ENCODE results near the gene ZNF33A.
"Not testable (repeated sequence)": the region's sequence is repeated elsewhere in the genome, so short reads cannot be mapped to it uniquely, and the experiment has no call there.

Gene ZNF33A

DNA sequence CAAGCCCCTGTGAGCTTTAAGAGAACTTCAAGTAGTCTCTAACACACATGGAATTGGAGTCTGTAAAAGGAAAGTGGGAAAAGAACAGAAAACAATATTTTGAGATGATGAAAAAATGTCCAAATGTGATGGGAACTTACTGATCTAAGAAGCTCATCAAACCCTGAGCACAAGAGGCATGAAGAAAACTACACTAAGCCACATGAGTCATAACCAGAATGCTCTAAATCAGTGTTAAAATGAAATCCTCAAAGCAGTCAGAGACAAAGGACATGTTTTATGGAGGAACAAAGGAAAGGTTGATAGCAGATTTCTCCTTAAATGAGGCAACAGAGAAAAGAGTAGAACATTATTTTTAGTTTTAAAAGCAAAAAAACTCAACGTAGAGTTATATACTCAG, 37.2 kb downstream of the ZNF33A start:
- no peak for DNase-seq

DNA sequence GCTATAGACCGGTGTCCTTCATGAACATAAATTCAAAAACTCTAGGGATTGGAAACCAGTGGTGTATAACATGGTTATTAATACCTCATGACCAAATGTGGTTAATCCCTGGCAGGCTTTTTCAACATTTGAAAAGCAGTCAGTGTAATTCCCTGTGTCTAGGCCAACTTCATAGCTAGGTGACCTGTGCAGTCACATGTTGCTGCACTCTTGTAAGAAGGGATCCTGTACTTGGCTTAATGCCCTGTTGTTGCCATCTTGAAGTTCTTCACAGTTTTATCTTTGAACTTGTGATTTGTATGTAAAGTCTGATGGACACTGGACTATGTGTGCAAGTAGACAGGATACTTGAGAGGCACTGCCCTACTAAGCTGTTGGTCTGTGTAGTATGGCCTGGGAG, 39.7 kb downstream of the ZNF33A start:
- DNase-seq: no peak

DNA sequence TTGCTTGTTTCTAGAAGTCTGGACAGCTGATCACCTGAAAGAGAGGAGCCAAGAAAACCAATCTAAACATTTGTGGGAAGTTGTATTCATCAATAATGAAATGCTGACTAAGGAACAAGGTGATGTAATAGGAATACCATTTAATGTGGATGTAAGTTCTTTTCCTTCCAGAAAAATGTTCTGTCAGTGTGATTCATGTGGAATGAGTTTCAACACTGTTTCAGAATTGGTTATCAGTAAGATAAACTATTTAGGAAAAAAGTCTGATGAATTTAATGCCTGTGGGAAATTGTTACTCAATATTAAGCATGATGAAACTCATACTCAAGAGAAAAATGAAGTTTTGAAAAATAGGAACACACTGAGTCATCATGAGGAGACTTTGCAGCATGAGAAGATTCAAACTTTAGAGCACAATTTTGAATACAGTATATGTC, 43.9 kb downstream of the ZNF33A start:
- DNase-seq: no peak

DNA sequence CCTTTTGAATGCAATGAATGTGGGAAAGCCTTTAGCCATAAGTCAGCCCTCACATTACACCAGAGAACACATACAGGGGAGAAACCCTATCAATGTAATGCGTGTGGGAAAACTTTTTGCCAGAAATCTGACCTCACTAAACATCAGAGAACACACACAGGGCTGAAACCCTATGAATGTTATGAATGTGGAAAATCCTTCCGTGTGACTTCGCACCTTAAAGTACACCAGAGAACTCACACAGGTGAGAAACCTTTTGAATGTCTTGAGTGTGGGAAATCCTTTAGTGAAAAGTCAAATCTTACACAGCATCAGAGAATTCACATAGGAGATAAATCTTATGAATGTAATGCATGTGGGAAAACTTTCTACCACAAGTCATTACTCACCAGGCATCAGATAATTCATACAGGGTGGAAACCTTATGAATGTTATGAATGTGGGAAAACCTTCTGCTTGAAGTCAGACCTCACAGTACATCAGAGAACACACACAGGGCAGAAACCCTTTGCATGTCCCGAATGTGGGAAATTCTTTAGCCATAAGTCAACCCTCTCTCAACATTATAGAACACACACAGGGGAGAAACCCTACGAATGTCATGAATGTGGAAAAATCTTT, 44.9 kb downstream of the ZNF33A start:
- not testable (repeated sequence) for DNase-seq

DNA sequence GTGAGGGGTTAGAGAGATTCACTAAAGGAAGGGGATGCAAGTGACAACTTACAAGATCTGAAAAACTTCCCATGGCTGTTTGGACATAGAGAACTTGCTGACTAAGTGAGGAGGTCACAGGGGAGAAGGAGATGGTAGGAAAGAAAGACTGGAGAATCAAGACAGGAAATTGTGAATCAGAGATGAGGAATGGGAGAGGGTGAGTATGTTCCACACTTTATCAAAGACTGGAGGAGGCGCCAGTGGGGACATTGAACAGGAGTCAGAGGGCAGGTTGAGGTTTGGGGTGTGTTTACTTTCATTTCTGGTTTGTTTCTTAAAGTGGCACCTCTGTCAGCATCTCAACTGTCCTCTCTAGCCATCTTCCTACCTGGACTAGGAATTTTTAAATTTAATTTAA, 59.2 kb downstream of the ZNF33A start:
- DNase-seq: not testable (repeated sequence)

DNA sequence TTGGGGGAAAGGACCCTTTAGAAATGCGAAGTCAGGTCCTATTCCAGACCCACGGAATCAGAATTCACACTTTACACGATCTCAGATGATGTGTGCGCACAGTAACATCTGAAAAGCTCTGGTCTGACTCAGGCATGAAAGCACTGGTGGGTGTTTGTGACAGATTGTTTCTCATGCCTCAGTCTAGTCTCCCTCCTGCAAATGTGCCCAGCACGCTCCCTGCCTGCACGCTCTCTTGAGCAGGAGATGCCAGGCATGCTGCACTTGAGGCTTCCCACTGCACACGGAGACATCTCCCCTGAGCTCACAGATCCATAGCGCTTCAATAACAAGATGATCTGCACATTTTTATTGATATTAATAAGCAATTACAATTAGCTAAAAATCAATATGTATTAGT, 60.0 kb downstream of the ZNF33A start:
- no peak for DNase-seq

DNA sequence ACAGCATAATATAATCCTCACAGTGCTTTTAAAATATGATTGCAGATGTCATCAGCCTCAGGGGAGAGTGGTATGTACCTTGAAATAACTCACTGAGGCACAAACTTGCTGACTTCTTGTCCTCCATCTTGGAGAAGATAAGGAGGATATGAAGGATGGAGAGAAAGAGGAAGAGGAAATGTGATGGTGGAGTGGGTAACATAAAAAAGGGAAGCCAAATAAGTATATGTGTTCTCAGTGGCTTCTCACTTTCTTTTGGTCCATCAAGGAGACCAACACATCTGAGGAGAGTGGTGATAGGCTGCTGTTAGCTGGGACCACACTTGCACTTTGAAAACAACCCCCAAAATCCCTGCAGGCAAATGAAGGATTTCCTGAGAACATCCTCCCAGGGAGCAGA, 62.1 kb downstream of the ZNF33A start:
- no peak for DNase-seq

DNA sequence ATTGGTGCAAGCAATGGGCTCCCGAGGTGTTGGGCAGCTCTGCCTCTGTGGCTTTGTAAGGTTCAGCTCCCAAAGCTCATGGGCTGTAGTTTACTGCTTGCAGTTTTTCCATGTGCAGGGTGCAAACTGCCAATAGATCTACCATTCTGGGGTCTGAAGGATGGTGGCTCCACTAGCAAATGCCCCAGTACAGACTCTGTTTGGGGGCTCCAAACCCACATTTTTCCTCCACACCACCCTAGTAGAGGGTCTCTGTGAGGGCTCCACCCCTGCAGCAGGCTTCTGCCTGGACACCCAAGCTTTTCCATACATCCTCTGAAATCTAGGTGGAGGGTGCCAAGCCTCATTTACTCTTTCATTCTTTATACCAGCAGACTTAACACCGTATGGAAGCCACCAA, 66.2 kb downstream of the ZNF33A start:
- no peak for DNase-seq

DNA sequence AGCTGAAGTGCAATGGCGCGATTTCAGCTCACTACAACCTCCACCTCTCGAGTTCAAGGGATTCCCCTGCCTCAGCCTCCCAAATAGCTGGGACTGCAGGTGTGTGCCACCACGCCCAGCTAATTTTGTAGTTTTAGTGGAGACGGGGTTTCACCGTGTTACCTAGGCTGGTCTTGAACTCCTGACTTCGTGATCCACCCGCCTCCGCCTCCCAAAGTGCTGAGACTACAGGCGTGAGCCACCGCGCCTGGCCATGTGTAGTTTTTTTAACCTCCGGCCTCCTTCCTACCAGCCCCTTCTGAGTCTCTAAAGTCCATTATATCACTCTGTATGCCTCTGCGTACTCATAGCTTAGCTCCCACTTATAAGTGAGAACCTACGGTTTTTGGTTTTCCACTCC, 82.8 kb downstream of the ZNF33A start:
- not testable (repeated sequence) for DNase-seq

DNA sequence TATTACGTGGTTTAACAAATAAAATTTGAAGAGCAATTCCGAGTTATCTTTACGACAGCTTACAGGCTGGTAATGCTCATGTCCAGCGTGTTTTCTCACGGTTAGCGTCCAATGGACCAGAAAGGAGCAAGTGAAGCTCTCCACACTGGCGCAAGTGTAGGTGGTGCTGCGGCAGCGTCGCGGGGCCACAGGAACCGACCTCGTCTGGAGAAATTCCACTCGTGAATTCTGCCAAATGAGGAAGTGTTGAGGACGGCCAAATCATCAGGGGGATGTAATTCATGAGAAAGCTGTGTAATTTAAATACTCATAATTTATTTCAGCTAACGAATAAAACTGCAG, 83.3 kb downstream of the ZNF33A start:
- DNase-seq: peak; percentile 60

DNA sequence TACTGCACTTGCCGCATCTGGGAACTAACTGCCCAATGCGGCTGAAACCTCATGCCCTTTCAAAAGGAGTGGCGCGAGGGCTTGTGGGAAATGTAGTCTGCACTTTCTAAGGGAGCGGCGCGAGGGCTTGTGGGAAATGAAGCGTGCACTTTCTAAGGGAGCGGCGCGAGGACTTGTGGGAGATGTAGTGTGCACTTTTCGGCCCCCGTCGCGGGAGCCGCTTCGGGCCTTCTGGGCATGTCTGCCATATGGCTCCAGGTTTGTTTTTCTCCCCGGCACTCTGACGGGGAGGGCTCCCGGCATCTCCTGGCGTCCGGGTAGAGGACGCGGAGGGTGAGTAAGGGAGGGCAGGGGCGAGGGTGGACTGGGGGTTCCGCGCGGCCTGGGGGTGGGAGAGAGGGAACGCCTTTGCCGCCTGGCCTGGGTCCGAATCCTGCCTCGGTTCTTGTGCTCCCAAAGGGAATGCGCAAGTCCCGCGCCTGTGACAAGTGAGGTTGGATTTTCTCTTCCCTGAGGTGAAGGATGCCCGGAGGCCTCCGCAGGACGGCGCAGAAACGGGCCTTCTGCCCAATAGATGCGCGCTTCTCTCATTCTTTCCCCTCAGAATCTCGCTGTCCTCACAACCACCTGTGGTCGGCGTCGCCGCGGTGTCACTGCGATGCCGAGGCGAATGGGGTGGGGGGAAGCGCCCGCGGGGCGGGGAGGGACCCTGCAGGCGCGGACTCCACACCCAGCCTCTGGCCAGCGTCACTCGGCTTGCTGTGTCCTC, 83.9 kb downstream of the ZNF33A start, which contains the start of gene ZNF37A:
TSS of gene ZNF37A (plus strand) at position 180 of the 769 bp plus-strand sequence. CDS start 2,281 bp downstream, outside the sequence.
- peak; percentile 96 for DNase-seq

DNA sequence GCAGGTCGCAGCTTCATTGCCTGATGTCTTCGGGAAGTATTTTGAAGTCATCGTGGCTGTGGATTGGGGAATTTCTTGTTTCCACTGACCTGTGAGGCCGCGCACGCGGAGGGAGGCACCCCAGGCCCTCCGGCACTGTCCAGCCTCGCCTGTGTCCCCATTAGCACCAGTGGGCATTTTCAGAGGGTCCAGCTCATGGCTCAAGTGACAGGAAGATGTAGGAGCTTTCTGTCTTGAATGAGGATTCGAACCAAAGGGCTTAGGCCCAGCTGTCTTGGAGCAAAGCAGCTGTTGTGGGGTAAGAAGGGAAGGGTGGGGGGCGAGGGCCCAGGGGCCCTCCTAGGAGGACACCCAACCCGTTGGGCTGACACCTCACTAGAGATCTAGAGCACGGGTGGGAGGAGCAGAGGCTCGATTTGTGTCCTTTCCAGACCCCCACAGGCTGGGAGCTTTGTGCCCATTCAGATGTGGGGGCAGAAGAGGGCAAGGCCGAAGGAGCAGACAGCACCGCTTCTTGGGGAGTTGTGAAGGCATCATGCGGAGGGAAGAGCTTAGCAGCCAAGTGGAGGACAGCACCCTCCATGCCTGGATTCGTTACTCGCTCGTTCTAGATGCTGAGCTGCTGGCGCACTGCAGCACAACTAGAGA, 84.6 kb downstream of the ZNF33A start:
- no peak for DNase-seq

DNA sequence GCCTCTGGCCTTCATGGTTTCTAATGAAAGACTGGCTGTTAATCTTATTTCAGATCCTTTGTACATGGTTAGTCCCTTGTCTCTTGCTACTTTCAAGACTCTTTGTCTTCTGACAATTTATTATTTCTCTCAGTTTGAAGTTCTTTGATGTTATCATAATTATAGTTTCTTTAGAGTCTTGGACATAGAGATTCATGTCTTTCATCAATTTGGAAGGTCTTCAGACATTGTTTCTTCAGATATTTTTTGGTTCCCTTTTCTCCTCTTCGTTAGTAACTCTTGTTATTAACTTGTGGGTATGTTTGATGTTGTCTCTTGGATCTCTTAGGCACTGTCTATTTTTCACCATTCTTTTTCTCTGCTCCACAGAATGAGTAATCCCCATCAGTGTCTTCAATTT, 92.4 kb downstream of the ZNF33A start:
- no peak for DNase-seq

DNA sequence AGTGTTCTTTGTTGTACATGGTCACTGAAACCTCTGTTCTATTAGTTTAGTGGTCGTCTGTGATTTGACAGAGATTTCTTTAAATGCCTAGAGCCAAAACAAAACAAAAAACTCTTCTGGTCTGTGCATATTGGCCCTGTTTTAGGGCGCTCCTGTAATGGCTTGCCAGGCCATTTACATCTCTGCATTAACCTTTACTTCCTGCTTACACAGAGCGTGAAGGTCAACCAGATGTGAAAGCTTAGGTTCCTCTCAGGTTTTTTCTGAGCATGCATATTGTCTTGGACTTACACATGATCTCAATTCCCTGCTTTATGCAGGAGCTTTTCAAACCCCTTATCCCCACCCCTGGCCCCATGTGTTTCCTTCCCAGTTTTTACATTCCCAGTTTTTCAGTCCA, 93.3 kb downstream of the ZNF33A start:
- no peak for DNase-seq

DNA sequence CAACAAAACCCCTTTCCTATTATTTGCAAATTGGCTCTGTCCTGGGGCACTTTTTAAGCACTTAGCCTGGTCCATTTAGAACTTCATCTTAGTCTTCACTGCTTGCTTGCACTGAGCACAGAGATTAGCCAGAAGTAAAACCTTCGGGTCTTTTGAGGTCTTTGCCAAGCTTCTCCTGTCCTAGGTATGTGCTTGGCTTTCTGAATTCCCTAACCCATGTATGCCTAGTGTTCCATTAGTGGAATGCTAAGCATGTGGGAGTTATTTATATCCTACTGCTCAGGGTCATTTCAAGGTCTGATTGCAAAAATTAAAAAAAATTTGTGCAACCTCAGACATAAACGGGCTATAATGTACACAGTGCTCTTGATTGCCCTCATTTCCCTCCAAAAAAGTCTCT, 101.7 kb downstream of the ZNF33A start:
- no peak for DNase-seq
